Endothelial cell (in vitro differentiated cells): ENCODE results near the gene RPL37A. TPM values are rescaled to one million over a fixed set of nuclear protein-coding genes. Genes with fewer than 3 reads are reported as not detected.

Experiments used
- DNase-seq: peaks from one replicate; pipeline ENCODE4 v3.0.0; 2021; ENCODE audit warnings: low spot score
- H3K27ac Mint-ChIP-seq: one replicate; pipeline ENCODE4 v1.8.0; 2021; ENCODE audit warnings: mixed read lengths, inconsistent platforms; ENCODE audit not compliant: unreplicated experiment
- H3K27me3 Mint-ChIP-seq: one replicate; pipeline ENCODE4 v1.8.0; 2021; ENCODE audit warnings: mild to moderate bottlenecking, moderate library complexity, mixed read lengths, inconsistent platforms; ENCODE audit not compliant: unreplicated experiment
- H3K36me3 Mint-ChIP-seq: one replicate; pipeline ENCODE4 v1.8.0; 2021; ENCODE audit warnings: mild to moderate bottlenecking, low read depth, mixed read lengths, inconsistent platforms; ENCODE audit not compliant: unreplicated experiment
- H3K4me1 Mint-ChIP-seq: one replicate; pipeline ENCODE4 v1.8.0; 2021; ENCODE audit warnings: mild to moderate bottlenecking, mixed read lengths, inconsistent platforms; ENCODE audit not compliant: unreplicated experiment
- H3K4me3 Mint-ChIP-seq: one replicate; pipeline ENCODE4 v1.8.0; 2021; ENCODE audit warnings: mild to moderate bottlenecking, mixed read lengths, inconsistent platforms; ENCODE audit not compliant: unreplicated experiment
- H3K9me3 Mint-ChIP-seq: one replicate; pipeline ENCODE4 v1.8.0; 2021; ENCODE audit warnings: mixed read lengths, inconsistent platforms; ENCODE audit not compliant: unreplicated experiment
- total RNA-seq: library from RNA; stranded (reverse); fragmentation: NEBNext Ultra II Directional; extraction: Animal tissue kit (Norgen Biotek cat#: 25700); gene quantifications from one replicate; pipeline ENCODE4 v1.2.1, GENCODE V29; 2021; ENCODE audit not compliant: unreplicated experiment
- TF ChIP-seq, protein P1 (sequence below): fragments of 200-600 bp; sonication (generic); IDR thresholded peaks from one replicate; pipeline ENCODE4 v1.5.0; 2021; ENCODE audit warnings: antibody characterized with exemption; ENCODE audit not compliant: unreplicated experiment

RPL37A gene
- total RNA-seq, 1 donor from 2014 or later = 2,729 TPM

DNA sequence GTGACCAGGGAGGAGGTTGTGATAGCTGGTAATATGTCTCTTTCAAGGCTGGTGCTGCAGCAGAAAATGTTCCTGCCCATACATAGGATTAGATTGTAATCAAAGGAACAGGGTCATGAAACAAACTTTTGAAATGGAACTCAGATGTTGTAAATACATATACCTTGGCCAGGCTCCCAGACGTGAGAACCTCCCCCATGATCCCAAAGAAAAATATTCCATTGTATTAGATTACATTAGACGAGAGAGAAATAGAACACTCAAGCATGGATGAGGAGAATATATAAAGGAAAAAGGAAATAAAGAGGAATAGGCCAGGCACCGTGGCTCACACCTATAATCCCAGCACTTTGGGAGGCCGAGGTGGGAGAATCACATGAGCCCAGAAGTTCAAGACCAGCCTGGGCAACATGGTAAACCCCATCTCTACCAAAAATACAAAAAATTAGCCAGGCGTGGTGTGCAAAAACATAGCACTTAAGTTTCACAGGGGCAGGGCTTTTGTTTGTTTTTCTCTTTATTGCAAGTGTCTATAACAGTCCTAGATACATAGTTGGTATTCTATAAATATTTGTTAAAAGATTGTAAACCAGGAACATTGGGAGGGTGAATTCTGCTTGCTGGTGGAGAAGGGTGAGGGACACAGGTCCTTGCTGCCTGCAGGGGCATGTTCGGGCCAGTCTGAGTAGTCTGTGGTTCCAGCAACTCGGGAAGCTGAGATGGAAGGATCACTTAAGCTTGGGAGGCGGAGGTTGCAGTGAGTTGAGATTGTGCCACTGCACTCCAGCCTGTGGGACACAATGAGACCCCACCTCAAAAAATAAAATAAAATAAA is 52.8 kb downstream of the RPL37A start:
- H3K36me3 Mint-ChIP-seq = no peaks in the 10 kb centered on the region
- DNase-seq = no peak
- peaks cover 8% of the 10 kb centered on the region for H3K27me3 Mint-ChIP-seq
- TF ChIP-seq, protein P1, sequence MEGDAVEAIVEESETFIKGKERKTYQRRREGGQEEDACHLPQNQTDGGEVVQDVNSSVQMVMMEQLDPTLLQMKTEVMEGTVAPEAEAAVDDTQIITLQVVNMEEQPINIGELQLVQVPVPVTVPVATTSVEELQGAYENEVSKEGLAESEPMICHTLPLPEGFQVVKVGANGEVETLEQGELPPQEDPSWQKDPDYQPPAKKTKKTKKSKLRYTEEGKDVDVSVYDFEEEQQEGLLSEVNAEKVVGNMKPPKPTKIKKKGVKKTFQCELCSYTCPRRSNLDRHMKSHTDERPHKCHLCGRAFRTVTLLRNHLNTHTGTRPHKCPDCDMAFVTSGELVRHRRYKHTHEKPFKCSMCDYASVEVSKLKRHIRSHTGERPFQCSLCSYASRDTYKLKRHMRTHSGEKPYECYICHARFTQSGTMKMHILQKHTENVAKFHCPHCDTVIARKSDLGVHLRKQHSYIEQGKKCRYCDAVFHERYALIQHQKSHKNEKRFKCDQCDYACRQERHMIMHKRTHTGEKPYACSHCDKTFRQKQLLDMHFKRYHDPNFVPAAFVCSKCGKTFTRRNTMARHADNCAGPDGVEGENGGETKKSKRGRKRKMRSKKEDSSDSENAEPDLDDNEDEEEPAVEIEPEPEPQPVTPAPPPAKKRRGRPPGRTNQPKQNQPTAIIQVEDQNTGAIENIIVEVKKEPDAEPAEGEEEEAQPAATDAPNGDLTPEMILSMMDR = no peak
- no peaks in the 10 kb centered on the region for H3K9me3 Mint-ChIP-seq
- peaks cover 17% of the 10 kb centered on the region for H3K4me1 Mint-ChIP-seq
- no peak overlapping the region for H3K4me3 Mint-ChIP-seq
- H3K27ac Mint-ChIP-seq = no peak overlapping the region

DNA sequence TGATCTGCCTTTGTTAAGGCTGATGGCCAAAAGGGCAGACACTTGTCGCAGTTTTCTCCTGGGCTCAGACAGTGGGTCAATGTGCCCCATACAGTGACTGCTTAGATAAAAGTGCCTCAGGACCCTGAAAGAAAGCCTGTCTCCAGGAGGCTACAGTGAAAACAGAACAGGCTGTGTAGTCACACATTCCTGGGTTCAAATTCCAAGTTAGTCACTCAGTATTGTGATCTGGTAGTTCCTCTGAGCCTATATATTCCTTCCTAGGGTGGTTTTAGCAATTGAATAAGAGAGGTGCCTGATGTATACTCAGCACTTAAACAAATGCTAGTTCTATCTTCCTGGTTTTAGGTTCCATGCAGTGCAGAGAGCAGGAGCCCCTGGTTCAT is 54.4 kb downstream of the RPL37A start:
- Mint-ChIP-seq H3K36me3 (no peaks in the 10 kb centered on the region), H3K27me3 (peaks cover 8% of the 10 kb centered on the region), H3K9me3 (no peaks in the 10 kb centered on the region), H3K27ac (no peak overlapping the region), H3K4me3 (no peak overlapping the region), H3K4me1 (peaks cover 8% of the 10 kb centered on the region)
- DNase-seq = no peak
- TF ChIP-seq, protein P1 = no peak

Other genes starting within 250 kb of the RPL37A start
- gene MARCHF4, start 126.4 kb upstream of the RPL37A start, total RNA-seq = 0.46 TPM
- gene SMARCAL1, start 86.4 kb upstream of the RPL37A start, total RNA-seq = 39.1 TPM
- 1,170 TPM for gene IGFBP2, start 134.6 kb downstream of the RPL37A start, total RNA-seq
- gene IGFBP5, start 196.7 kb downstream of the RPL37A start, total RNA-seq = 7.2 TPM